HUES6 (cell line): ENCODE results near the gene STRAP.
"Not testable (repeated sequence)": the region's sequence is repeated elsewhere in the genome, so short reads cannot be mapped to it uniquely, and the experiment has no call there.

Source experiments
- H3K27ac ChIP-seq: 2 replicates; pipeline ENCODE4 v1.7.0; 2013; ENCODE audit warnings: low read depth, mild to moderate bottlenecking, low read length, inconsistent platforms
- H3K27me3 ChIP-seq: 2 replicates; pipeline ENCODE4 v1.6.1; 2013; ENCODE audit warnings: low read length; ENCODE audit not compliant: control insufficient read depth, insufficient read depth
- H3K36me3 ChIP-seq: 2 replicates; pipeline ENCODE4 v1.6.1; 2013; ENCODE audit warnings: low read length; ENCODE audit not compliant: control insufficient read depth, insufficient read depth
- H3K4me1 ChIP-seq: 2 replicates; pipeline ENCODE4 v1.6.1; 2013; ENCODE audit warnings: low read length; ENCODE audit not compliant: control insufficient read depth, insufficient read depth
- H3K4me3 ChIP-seq: 2 replicates; pipeline ENCODE4 v1.5.1; 2013; ENCODE audit warnings: low read depth, low read length
- H3K9ac ChIP-seq: one replicate; pipeline ENCODE4 v1.6.1; 2013; ENCODE audit warnings: mild to moderate bottlenecking, low read length
- H3K9me3 ChIP-seq: 2 replicates; pipeline ENCODE4 v1.6.1; 2013; ENCODE audit warnings: low read depth, low read length; ENCODE audit not compliant: control insufficient read depth, insufficient read depth

The STRAP gene

GRCh38 chr12:15896867-15897266, 14.7 kb downstream of the STRAP start:
- H3K4me3 ChIP-seq = no peak overlapping the region
- no peaks in the 10 kb centered on the region for H3K27me3 ChIP-seq
- no peak overlapping the region for H3K9ac ChIP-seq
- no peaks in the 10 kb centered on the region for H3K4me1 ChIP-seq
- H3K27ac ChIP-seq = no peak overlapping the region
- no peaks in the 10 kb centered on the region for H3K9me3 ChIP-seq
- peaks cover 91% of the 10 kb centered on the region for H3K36me3 ChIP-seq

- Histone ChIP-seq H3K27me3 (no peaks in the 10 kb centered on the region), H3K36me3 (peaks cover 92% of the 10 kb centered on the region), H3K4me3 (no peak overlapping the region), H3K9ac (no peak overlapping the region), H3K27ac (no peak overlapping the region), H3K9me3 (no peaks in the 10 kb centered on the region), H3K4me1 (no peaks in the 10 kb centered on the region)
Measured at GRCh38 chr12:15897433-15897832, 15.2 kb downstream of the STRAP start.

- Histone ChIP-seq H3K4me3 (no peak overlapping the region), H3K9ac (no peak overlapping the region), H3K4me1 (no peaks in the 10 kb centered on the region), H3K9me3 (no peaks in the 10 kb centered on the region), H3K27me3 (no peaks in the 10 kb centered on the region), H3K27ac (no peak overlapping the region), H3K36me3 (peaks cover 95% of the 10 kb centered on the region)
Measured at GRCh38 chr12:15899282-15899870, 17.2 kb downstream of the STRAP start.

DNA sequence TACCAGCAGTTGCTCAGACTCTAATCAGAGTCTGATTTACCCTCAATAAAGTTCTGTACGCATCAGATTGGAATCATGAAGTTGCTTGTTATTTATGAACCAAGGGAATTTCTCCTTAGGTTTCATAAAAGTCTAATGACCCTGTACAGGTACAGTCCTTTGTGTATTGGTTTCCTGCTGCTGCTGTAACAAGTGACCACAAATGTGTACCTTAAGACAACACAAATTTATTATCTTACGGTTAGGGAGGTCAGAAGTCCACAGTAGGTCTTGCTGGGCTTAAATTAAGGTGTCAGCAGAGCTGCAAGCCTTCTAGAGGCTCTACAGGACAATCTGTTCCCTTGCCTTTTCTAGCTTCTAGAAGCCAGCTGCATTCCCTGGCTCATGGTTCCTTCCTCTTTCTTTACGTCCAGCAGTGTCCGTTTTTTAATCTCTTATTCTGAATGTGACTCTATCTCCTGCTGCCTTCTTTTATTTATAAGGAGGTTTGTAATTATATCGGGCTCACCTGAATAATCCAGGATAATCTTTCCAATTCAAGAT, 22.3 kb downstream of the STRAP start:
- Histone ChIP-seq H3K4me1 (no peaks in the 10 kb centered on the region), H3K9ac (no peak overlapping the region), H3K9me3 (no peaks in the 10 kb centered on the region), H3K27ac (no peak overlapping the region), H3K36me3 (peaks cover 59% of the 10 kb centered on the region), H3K27me3 (no peaks in the 10 kb centered on the region), H3K4me3 (no peak overlapping the region)

DNA sequence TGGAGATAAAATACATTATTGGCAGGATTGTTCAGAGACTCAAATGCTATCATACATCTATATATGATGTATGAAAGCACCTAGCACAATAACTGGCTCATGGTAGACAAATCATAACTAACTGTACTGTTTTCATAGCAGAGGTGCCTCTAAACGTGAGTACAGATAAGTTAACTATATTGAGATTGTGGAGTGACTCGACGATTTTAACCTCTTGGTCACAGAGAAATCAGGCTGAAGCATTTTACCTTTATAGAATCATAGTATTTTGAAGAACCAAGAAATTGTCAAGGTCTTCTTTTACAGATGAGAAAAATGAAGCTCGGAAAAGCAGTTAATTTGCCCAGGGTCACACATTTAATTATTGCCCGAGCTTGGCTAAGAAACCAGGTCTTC, 28.3 kb downstream of the STRAP start:
- Histone ChIP-seq H3K36me3 (peaks cover 6% of the 10 kb centered on the region), H3K9ac (peak overlapping the region; percentile 95), H3K9me3 (no peaks in the 10 kb centered on the region), H3K4me1 (peaks cover 14% of the 10 kb centered on the region), H3K27me3 (peaks cover 4% of the 10 kb centered on the region; the same call in 1 of the 2 replicates), H3K27ac (no peak overlapping the region), H3K4me3 (peak overlapping the region; percentile 88)

DNA sequence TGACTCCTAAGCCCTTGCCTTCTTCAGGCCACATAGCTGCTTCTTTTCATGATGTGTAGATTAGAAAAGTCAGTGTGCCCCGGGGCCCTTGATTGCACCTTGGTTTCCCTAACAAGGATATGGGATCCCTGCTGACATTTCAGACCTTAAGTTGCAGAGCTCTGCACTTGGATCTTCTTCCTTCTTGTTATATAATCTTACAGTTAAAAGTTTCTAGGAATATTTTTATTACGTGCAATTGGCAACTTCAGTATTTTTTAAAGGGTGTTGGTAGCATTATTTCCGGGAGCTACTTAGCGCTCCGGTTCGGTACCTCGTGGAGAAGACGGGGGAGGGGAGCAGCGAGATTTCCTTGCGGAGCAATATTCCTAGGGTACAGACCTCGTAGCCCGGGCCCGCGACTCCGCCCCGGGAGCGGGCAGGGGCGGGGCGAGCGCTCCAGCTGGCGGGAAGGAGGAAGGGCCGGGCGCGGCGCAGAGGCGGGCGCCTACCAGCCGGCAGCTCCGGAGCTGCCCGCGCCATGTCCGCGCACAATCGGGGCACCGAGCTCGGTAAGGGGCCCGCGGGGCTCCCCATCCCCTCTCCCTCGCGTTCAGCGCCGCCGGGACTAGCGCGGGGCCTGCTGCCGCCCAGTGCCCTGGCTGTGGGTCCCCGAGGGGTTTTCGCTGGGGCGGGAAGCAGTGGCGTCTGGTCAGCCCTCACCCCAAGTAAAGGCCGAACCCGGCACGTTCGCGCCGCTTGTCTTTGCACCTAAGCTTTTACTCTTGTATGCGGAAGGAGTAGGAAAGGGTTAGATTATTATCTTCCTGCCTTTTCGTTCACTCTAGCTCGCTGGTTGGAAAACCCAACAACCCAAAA, 28.9 kb downstream of the STRAP start, which contains the start of gene DERA:
DERA (plus strand) TSS at position 469 of the 858 bp plus-strand sequence; CDS start at position 521, 52 bp downstream.
- Histone ChIP-seq H3K4me3 (peak within 1 kb of the TSS; percentile 88), H3K27me3 (peaks cover 4% of the 10 kb centered on the region; the same call in 1 of the 2 replicates), H3K36me3 (peaks cover 3% of the 10 kb centered on the region; the same call in 1 of the 2 replicates), H3K4me1 (peaks cover 14% of the 10 kb centered on the region), H3K27ac (peak within 1 kb of the TSS; percentile 94), H3K9me3 (no peaks in the 10 kb centered on the region), H3K9ac (peak within 1 kb of the TSS; percentile 95)

GRCh38 chr12:15911931-15912330, 29.7 kb downstream of the STRAP start:
- H3K9me3 ChIP-seq, H3K27me3 ChIP-seq, H3K36me3 ChIP-seq: not testable (repeated sequence)
- Histone ChIP-seq H3K4me1 (peaks cover 14% of the 10 kb centered on the region), H3K9ac (peak overlapping the region; percentile 95), H3K27ac (peak overlapping the region; percentile 94; the same call in 1 of the 2 replicates), H3K4me3 (peak overlapping the region; percentile 88)

- H3K4me3 ChIP-seq, H3K27ac ChIP-seq, H3K36me3 ChIP-seq, H3K27me3 ChIP-seq, H3K9ac ChIP-seq, H3K9me3 ChIP-seq: not testable (repeated sequence)
- peaks cover 14% of the 10 kb centered on the region for H3K4me1 ChIP-seq
Measured at GRCh38 chr12:15914131-15914530, 31.9 kb downstream of the STRAP start.

DNA sequence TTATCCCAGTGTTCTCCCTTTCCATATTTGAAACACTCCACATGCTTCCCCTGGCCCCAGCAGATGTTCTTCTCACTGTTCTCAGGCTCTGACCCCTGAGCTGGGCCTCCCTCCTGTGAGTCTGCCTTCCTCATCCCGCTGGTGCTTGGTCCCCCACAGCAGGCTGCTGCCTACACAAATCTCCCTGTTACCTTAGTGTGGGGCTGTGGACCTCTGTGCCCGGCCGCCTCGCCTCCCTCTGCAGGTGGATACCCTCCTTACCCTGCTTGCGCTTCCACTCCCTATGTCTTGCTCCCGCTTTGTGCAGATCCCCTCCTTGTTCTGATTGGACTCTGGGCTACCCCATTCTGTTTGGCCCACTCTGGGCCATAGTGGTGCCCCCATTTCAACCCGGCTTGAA, 35.9 kb downstream of the STRAP start:
- no peak overlapping the region for H3K4me3 ChIP-seq
- no peaks in the 10 kb centered on the region for H3K36me3 ChIP-seq
- H3K9me3 ChIP-seq = no peaks in the 10 kb centered on the region
- peaks cover 9% of the 10 kb centered on the region; the same call in 1 of the 2 replicates for H3K4me1 ChIP-seq
- no peaks in the 10 kb centered on the region for H3K27me3 ChIP-seq
- no peak overlapping the region for H3K27ac ChIP-seq
- no peak overlapping the region for H3K9ac ChIP-seq

DNA sequence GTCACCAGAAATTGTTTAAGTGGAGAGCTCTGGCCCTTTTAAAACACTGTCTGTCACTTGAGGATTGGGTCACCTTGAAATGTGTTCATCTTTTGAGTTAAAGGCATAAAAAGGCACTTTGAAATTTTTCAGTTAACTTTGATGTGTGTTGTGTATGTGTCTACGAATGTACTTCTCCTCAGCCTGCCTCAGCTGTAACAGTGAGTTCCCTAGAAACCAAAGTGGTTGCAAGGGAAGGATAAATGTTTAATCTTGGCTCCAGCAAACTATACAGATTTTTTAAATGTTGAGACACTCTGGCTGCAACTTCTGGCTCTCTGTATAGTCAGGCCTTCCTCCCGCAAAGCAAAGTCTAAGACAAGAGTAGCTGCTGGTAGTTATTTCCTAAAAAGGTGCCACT, 37.2 kb downstream of the STRAP start:
- no peak overlapping the region for H3K27ac ChIP-seq
- H3K9ac ChIP-seq = no peak overlapping the region
- peaks cover 9% of the 10 kb centered on the region; the same call in 1 of the 2 replicates for H3K4me1 ChIP-seq
- no peaks in the 10 kb centered on the region for H3K27me3 ChIP-seq
- no peaks in the 10 kb centered on the region for H3K36me3 ChIP-seq
- H3K4me3 ChIP-seq = no peak overlapping the region
- H3K9me3 ChIP-seq = no peaks in the 10 kb centered on the region

- peaks cover 20% of the 10 kb centered on the region for H3K4me1 ChIP-seq
- H3K9ac ChIP-seq = no peak overlapping the region
- H3K9me3 ChIP-seq = no peaks in the 10 kb centered on the region
- H3K27ac ChIP-seq = no peak overlapping the region
- no peaks in the 10 kb centered on the region for H3K36me3 ChIP-seq
- H3K27me3 ChIP-seq = no peaks in the 10 kb centered on the region
- no peak overlapping the region for H3K4me3 ChIP-seq
Measured at GRCh38 chr12:15924956-15925355, 42.8 kb downstream of the STRAP start.
